GM18861 (cell line): ENCODE measurements around the gene KNSTRN.
A peak's percentile ranks its signal among the peaks of the same experiment; 100 is the strongest.

Experiments used
- ATAC-seq: cut with Tn5 transposase; IDR thresholded peaks from one replicate; pipeline ENCODE4 v1.9.1; 2021; ENCODE audit not compliant: unreplicated experiment

Gene KNSTRN

GRCh38 chr15:40397688-40398412 lies 15.3 kb downstream of the KNSTRN start:
- ATAC-seq: no peak

DNA sequence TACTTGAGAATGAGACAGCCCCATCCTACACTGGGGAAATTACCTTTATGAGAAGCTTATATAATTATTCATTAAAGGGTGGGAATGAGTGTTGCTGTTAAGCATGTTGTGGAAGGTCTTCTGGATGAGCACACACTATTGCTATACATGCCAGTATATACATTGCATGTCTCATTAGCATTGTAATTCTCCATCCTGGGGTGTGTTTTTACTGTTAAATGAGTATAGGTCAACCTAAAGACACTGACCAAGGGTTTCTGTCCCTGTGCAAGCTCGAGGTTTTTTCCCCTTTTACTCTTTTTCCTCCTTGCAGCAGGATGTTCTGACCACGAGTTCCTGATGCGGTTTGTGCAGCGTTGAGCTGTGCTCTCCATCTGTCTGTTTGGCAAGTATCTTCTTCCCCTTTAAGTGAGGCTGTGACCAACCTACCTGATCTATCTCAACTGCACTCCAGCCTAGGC lies 15.9 kb downstream of the KNSTRN start:
- peak; percentile 63 for ATAC-seq

- no peak for ATAC-seq
These were observed 16.8 kb downstream of the KNSTRN start for GRCh38 chr15:40399370-40399769.

GRCh38 chr15:40405501-40406381 lies 23.2 kb downstream of the KNSTRN start, which contains the start of gene IVD:
IVD (plus strand) TSS chr15:40405795; CDS start chr15:40405828, 33 bp downstream.
- ATAC-seq: peak; percentile 88

GRCh38 chr15:40407330-40407990 lies 24.9 kb downstream of the KNSTRN start:
- ATAC-seq: peak; percentile 57

DNA sequence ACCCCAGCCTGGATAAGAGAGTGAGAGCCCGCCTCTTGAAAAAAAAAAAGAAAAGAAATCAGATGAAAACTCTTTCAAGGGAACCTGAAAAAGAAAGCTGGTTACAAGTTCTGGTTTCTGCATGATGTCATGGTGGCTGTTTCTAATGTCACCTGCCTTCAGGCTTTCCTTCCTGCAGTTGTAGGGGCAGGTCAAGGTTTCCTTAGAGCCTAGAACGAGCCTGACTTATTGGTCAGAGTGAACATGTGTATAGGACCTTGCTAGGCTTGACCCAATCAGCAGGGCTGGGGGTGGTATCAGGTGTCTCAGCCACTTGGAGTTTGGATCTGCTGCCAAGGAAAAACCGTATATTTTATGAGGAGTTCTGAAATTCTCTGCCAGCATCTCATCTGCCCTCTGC lies 26.8 kb downstream of the KNSTRN start:
- no peak for ATAC-seq

DNA sequence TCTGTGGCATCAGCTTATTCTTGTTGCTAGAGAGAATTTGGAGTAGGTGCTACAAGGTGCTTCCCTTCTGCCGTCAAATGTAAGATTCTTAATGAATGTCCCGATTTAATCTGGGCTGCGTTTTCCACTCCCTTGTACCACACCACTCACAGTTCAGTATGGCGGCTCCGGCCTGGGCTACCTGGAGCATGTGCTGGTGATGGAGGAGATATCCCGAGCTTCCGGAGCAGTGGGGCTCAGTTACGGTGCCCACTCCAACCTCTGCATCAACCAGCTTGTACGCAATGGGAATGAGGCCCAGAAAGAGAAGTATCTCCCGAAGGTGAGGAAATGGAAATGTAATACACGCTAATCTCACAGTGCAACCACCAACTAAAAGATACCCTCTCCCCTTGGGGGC lies 28.0 kb downstream of the KNSTRN start:
- ATAC-seq: no peak

GRCh38 chr15:40412095-40412759 lies 29.7 kb downstream of the KNSTRN start:
- ATAC-seq: no peak

DNA sequence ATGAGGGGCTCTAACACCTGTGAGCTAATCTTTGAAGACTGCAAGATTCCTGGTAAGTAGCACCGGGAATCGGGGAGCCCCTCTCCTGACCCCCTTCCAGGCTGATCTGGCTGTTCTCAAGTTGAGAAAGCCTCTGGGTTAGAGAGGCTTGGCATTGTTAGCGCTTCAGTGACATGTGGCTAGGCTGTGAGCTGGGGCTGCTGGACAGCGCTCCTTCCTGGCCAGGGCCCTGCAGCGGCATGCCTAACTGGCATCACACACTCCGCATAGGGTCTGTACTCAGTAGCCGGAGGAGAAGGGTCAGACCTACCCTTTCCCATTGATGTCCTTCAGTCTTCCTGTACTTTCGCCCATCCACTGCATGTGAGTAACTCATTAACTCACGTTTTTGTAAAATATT lies 30.5 kb downstream of the KNSTRN start:
- no peak for ATAC-seq

DNA sequence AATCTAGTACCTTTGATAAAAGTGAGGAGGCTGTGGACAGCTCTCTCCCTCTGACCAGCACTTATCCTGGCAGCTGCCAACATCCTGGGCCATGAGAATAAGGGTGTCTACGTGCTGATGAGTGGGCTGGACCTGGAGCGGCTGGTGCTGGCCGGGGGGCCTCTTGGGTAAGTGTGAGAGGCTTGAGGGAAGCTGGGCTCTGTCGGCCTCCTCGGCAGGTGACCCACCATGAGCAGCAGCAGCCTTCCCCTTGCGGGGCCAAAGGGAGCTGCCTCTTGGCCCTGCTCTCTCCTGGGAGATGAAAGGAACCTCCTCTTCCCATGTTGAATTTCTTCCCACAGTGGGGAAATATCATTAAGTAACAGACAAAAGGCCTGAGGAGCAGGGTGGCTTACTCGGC lies 32.3 kb downstream of the KNSTRN start:
- ATAC-seq: no peak

- ATAC-seq: no peak
These were observed 32.7 kb downstream of the KNSTRN start for GRCh38 chr15:40415226-40415625.

DNA sequence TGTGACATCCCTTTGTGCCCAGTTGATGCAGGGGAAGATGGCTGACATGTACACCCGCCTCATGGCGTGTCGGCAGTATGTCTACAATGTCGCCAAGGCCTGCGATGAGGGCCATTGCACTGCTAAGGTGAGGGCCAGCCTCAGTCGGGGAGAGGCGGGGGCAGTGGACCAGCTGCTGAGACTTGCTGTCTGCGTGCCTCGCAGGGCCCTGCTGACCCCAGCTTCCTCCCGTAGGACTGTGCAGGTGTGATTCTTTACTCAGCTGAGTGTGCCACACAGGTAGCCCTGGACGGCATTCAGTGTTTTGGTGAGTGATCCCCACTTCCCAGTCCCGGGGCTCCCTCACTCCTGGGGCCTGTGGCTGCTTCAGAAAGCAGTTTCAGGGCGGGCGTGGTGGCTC lies 33.5 kb downstream of the KNSTRN start:
- no peak for ATAC-seq

DNA sequence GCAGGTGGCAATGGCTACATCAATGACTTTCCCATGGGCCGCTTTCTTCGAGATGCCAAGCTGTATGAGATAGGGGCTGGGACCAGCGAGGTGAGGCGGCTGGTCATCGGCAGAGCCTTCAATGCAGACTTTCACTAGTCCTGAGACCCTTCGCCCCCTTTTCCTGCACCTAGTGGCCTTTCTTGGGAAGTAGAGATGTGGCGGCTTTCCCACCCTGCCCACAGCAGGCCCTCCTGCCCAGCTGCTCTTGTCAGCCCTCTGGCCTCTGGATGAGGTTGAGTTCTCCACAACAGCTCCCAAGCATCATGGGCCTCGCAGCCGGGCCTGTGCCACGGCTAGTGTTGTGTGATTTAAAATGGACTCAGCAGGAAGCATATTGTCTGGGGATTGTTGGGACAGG lies 35.6 kb downstream of the KNSTRN start:
- no peak for ATAC-seq

- no peak for ATAC-seq
These were observed 37.7 kb downstream of the KNSTRN start for GRCh38 chr15:40420071-40420713.

- ATAC-seq: no peak
These were observed 38.3 kb downstream of the KNSTRN start for GRCh38 chr15:40420793-40421192.

DNA sequence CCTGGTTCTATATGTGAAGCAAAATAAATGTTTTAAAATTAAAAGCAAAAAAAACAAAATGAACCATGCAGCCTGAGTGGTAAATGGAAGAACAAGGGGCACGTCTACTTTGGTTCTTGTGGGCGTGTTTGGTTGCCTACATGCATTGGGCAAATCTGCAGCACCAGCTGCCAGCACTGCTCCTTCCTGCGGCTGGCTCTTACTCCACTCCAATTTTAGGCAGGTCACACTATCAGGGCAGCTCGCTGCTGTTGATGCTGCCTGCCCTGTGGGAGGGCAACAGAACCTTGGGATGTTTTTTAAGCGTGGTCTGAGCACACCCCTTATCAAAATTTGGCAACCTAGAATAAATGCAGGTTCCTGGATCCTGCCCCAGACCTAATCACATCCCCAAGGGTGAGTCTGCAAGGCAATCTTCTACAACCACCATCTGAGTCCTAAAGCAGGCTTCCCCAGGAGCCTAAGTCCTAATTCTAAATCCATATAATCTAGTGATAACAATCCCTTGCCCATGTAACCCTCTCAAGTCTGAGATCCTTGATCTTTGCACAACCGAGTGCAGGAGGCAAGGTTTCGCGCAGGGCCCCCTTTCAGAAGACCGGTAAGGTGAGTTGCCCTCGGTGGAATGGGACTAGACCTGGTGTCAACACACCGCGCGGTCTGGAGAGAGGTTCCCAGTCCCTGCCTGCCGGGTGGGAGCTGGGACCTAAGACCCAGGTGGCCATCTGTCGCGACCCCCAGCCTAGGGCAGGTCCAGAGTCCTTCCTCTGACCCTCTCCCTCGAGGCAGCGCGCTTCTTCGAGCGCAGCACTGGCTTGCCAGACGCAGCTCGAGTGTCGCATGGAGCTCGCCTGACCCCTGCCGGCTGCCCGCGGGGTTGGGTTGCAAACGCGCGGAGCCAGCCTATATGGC lies 39.0 kb downstream of the KNSTRN start:
- ATAC-seq: no peak

GRCh38 chr15:40424483-40425115 lies 42.1 kb downstream of the KNSTRN start:
- ATAC-seq: no peak

- ATAC-seq: no peak
These were observed 43.2 kb downstream of the KNSTRN start for GRCh38 chr15:40425681-40426080.

DNA sequence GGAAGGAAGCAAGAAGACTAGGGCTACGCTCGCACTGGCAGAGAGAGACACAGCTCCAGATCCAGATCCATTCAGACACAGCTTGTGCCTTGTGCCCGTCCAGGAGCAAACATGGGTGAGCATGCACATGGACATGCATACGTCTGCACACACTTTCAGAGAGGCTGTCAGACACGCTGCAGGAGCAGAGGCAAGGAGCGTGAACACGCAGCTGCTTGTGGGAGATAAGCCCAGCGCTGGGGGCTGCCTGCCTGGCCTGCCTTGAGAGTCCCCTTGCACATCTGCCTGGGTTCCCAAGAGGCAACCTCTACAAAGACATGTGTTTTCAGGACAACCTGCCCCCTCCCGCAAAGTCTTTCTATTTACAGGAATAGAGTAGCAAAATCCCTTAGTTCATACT lies 44.7 kb downstream of the KNSTRN start:
- ATAC-seq: no peak
